Right cardiac atrium (tissue), 5 donors: ENCODE measurements around the gene GPR87. TPM values are rescaled to one million over a fixed set of nuclear protein-coding genes. Genes with fewer than 3 reads are reported as not detected.

Experiments
- ATAC-seq, 2 donors: fragments of 200-7000 bp; cut with Tn5 transposase; one replicate each; pipeline versions ENCODE4 v1.8.0 to v1.9.1; 2020; ENCODE audit warnings: moderate library complexity in 2 of 2, mild to moderate bottlenecking in 1 of 2
- DNase-seq, 3 donors: peaks; one replicate each; pipeline ENCODE4 v3.0.0-alpha.2; 2020
- H3K27ac ChIP-seq: one replicate; pipeline ENCODE4 v1.5.1; 2013; ENCODE audit warnings: mild to moderate bottlenecking, low read length, control low read depth, moderate library complexity
- H3K27me3 ChIP-seq: one replicate; pipeline ENCODE4 v1.6.1; 2013; ENCODE audit not compliant: control insufficient read depth, insufficient read depth
- H3K4me1 ChIP-seq: one replicate; pipeline ENCODE4 v1.6.1; 2013; ENCODE audit warnings: low read length; ENCODE audit not compliant: control insufficient read depth, insufficient read depth
- H3K4me3 ChIP-seq: one replicate; pipeline ENCODE4 v1.5.1; 2013; ENCODE audit warnings: low read length, control low read depth
- H3K9me3 ChIP-seq: one replicate; pipeline ENCODE4 v1.6.1; 2013; ENCODE audit warnings: low read length; ENCODE audit not compliant: control insufficient read depth
- WGBS: extraction: QIAGEN DNeasy Blood & Tissue Kit; methylation state at CpG from one replicate; pipeline ENCODE4 v1.1.7; 2013; 5-methylcytosine and 5-hydroxymethylcytosine counted together
- intact Hi-C, 4 donors: fragments of 100-400 bp; cut with DNase I; formaldehyde crosslinking; loops; one replicate each; pipeline versions ENCODE4 v1.11.0 to v1.14.0; 2022 to 2023
- polyA plus RNA-seq: library from polyadenylated mRNA; stranded (reverse); fragments of 200-250 nt; gene quantifications from one replicate; pipeline ENCODE4 v1.2.3, GENCODE V29; 2013
- total RNA-seq, 4 donors: library from RNA; stranded (reverse); fragmentation: NEBNext Ultra II Directional; extraction: Animal tissue kit (Norgen Biotek cat#: 25700); gene quantifications; one replicate each; pipeline ENCODE4 v1.2.1, GENCODE V29; 2021
- donor health status: healthy with polysubstance abuse.
- donor health status: DM: no; HTN: yes; CAD: no.
- donor health status: DM: no; HTN: no; CAD: no.
- donor health status: DM: no; HTN: yes; CAD: no; lungs with severe emphysema.
- donor health status: DM: yes; HTN: yes; CAD: no.

The GPR87 gene
- total and polyA plus RNA-seq, 5 donors = not detected

DNA sequence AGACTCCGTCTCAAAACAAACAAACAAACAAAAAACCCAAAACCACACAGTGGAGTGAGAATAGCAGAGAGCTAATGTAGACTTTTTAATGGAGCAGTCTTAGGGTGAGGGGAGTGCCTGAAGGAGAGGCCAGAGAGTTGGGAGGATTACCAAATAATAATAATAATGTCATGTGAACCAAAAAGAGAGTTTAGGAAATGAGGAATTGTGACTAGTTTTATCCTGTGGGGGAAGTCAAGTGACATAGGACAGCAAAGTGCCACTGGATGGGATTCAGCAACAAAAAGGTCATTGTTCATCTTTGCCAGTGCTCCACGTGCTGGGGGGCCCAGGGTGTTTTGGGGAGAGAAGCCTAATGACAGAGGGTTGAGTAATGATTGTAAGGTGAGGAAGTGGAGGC is 12.9 kb downstream of the GPR87 start:
- ATAC-seq = no peak
- H3K4me3 ChIP-seq = no peak overlapping the region
- intact Hi-C loops = no loop called here
- peaks cover 1% of the 10 kb centered on the region for H3K4me1 ChIP-seq
- 60% methylated on average over 2 of the region's 2 CpGs for WGBS
- H3K27me3 ChIP-seq = no peaks in the 10 kb centered on the region
- no peak for DNase-seq
- no peaks in the 10 kb centered on the region for H3K9me3 ChIP-seq
- no peak overlapping the region for H3K27ac ChIP-seq

DNA sequence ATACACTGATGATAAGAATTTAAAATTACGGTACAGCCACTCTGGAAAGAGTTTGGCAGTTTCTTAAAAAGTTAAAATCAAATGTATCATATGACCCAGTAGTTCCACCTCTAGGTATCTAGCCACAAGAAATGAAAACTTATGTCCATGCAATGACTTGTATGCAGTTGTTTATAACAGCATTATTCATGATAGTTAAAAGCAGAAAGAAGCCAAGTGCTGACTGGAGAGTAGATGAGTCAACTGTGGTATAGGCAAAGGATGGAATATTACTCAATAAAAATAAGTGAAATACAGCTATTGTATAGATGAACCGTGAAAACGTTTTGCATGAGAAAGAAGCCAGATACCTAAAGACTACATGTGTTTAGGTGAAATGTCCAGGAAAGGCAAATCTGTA is 14.8 kb downstream of the GPR87 start:
- Histone ChIP-seq H3K4me3 (no peak overlapping the region), H3K27ac (no peak overlapping the region), H3K27me3 (no peaks in the 10 kb centered on the region), H3K9me3 (no peaks in the 10 kb centered on the region), H3K4me1 (peaks cover 1% of the 10 kb centered on the region)
- 84% methylated on average over 3 of the region's 3 CpGs for WGBS
- ATAC-seq = no peak
- intact Hi-C loops = no loop called here
- no peak for DNase-seq

DNA sequence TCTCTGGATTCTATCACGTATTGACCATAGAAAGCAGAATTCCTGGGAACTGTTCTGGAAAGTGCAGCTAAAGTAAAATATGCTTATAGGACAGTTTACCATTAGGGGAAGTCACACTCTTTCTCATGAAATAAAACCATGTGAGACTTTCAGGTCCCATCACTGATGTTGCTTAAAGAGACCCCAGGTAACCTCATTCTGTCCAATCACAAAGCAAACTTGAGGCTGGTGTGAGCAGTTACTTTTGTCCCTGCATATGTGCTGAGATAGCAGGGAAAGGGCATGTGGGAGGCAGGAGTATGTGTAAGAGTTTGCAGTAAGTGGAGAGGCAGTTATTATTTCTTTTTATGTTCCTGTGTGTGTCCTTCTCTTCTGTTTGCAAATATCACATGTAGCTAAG is 16.1 kb downstream of the GPR87 start:
- ATAC-seq = no peak
- H3K4me3 ChIP-seq = no peak overlapping the region
- no peak for DNase-seq
- no peaks in the 10 kb centered on the region for H3K27me3 ChIP-seq
- 69% methylated on average over 1 of the region's 1 CpG for WGBS
- no peaks in the 10 kb centered on the region for H3K4me1 ChIP-seq
- no peak overlapping the region for H3K27ac ChIP-seq
- intact Hi-C loops = no loop called here
- no peaks in the 10 kb centered on the region for H3K9me3 ChIP-seq

DNA sequence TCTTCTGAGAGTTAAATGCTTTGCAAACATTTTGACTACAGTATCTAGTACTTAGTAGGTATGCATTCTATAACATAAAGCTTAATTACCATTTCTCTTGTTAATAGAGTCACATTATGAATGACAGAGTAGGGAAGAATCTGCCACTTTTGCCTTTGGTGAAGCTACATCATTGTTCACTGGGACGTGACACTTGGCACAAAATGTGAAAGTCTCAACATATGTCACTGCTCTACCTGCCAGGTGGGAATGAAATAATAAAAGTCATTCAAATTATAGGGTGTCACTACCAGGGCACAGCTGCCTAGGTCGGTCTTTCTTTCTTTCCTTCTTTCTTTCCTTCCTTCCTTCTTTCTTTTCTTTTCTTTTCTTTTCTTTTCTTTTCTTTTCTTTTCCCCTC is 17.6 kb downstream of the GPR87 start:
- no peaks in the 10 kb centered on the region for H3K9me3 ChIP-seq
- H3K27ac ChIP-seq = no peak overlapping the region
- 89% methylated on average over 2 of the region's 2 CpGs for WGBS
- no peaks in the 10 kb centered on the region for H3K27me3 ChIP-seq
- H3K4me3 ChIP-seq = no peak overlapping the region
- no peak for ATAC-seq
- no peaks in the 10 kb centered on the region for H3K4me1 ChIP-seq
- intact Hi-C loops = no loop called here
- no peak for DNase-seq

DNA sequence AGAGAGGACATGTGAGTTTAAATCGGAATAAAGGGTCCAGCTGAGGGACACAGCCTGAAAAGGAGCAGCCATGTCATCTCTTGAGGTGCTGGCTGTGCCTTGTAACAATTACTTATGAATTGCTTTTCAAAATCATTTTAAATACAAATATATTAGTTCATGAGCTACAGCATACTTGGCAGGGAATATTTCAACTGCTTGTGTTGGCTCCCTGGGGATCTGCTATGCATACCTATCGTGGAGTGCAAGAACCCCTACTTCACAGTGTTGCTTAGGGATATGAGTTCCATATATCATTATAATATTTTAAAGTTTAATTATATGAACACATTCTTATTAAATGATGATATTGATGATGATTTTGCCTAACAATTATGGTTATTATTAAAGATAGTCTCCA is 19.2 kb downstream of the GPR87 start:
- Histone ChIP-seq H3K9me3 (no peaks in the 10 kb centered on the region), H3K27me3 (no peaks in the 10 kb centered on the region), H3K27ac (no peak overlapping the region), H3K4me3 (no peak overlapping the region), H3K4me1 (no peaks in the 10 kb centered on the region)
- 62% methylated on average over 2 of the region's 2 CpGs for WGBS
- no peak for DNase-seq
- intact Hi-C loops = no loop called here
- no peak for ATAC-seq

GRCh38 chr3:151296226-151296625 is 20.4 kb downstream of the GPR87 start:
- Histone ChIP-seq H3K4me3 (no peak overlapping the region), H3K27me3 (no peaks in the 10 kb centered on the region), H3K4me1 (no peaks in the 10 kb centered on the region), H3K27ac (no peak overlapping the region), H3K9me3 (no peaks in the 10 kb centered on the region)
- DNase-seq (no peak), ATAC-seq (no peak)
- WGBS = 87% methylated on average over 3 of the region's 3 CpGs
- intact Hi-C loops = no loop called here

DNA sequence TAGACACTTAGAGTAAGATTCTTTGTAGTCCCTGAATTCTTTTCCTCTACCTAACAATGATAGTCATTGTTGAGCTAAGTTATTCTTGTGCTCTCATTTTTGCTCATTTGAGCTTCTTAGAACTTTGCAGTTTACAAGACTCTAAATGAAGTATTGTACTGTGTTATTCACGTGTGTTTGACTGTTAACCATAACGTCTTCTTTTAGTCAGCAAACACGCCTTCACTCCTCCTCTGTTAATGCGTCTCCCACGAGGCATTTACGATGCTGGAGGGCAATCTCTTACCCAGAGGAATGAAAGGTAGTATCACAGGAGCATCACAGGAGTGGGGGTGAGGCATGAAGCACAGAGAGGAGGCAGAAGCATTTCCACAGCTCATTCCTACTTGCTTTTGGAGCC is 23.5 kb downstream of the GPR87 start:
- WGBS = 77% methylated on average over 6 of the region's 6 CpGs
- Histone ChIP-seq H3K4me1 (no peaks in the 10 kb centered on the region), H3K4me3 (no peak overlapping the region), H3K27ac (no peak overlapping the region), H3K27me3 (no peaks in the 10 kb centered on the region), H3K9me3 (no peaks in the 10 kb centered on the region)
- DNase-seq (no peak), ATAC-seq (no peak)
- intact Hi-C loops = no loop called here

DNA sequence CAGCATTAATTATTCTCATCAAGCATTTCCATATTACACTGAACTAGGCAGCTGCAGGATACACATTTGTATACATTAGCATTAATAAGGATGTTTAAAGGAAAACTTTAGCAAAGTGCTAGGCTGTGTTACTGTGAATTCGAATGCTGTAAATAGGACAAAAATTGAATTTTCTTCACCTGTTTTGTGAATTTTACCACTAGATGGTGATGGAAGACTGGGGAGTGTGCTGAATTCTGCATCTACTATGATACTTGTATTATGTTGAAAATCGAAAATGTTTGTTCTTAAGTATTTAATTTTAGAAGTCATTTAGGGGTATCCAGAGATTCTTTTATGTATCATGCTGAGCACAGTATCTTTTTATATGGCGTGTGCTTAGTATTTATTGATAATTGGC is 25.9 kb downstream of the GPR87 start:
- H3K9me3 ChIP-seq = no peaks in the 10 kb centered on the region
- no peak overlapping the region for H3K27ac ChIP-seq
- H3K27me3 ChIP-seq = no peaks in the 10 kb centered on the region
- no peaks in the 10 kb centered on the region for H3K4me1 ChIP-seq
- WGBS = 47% methylated on average over 3 of the region's 3 CpGs
- intact Hi-C loops = no loop called here
- DNase-seq (no peak), ATAC-seq (no peak)
- H3K4me3 ChIP-seq = no peak overlapping the region

- intact Hi-C loops = no loop called here
These were observed 27.2 kb downstream of the GPR87 start for GRCh38 chr3:151289445-151289844.

DNA sequence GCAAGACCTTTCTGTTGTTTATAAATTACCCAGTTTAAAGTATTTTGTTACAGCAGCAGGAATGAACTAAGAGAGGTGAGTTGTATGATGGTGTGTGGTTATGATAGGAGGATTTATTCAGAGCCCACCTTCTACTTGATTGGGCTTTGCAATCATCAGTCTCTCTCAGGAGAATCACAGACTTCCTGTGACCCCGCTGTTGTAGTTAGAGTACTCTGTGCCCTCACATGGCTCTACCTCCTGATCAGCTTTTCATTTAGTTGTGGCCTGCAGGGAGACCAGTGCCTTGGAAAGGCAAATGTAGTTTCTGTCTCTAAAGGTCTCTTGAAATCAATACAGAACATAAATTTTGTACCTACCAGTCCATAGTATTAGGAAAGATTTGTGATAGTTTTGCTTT is 30.7 kb downstream of the GPR87 start:
- H3K27ac ChIP-seq = no peak overlapping the region
- ATAC-seq = no peak

More at GRCh38 chr3:151289445-151289844, 27.2 kb downstream of the GPR87 start:
- Histone ChIP-seq H3K4me3 (no peak overlapping the region), H3K4me1 (no peaks in the 10 kb centered on the region), H3K27me3 (no peaks in the 10 kb centered on the region), H3K27ac (no peak overlapping the region), H3K9me3 (no peaks in the 10 kb centered on the region)
- DNase-seq = no peak
- WGBS = 61% methylated on average over 3 of the region's 3 CpGs
- ATAC-seq = no peak

GRCh38 chr3:151283907-151284461 is 32.6 kb downstream of the GPR87 start:
- peak; percentile 66 to 70 for ATAC-seq
- no peak overlapping the region for H3K4me3 ChIP-seq
- H3K27me3 ChIP-seq = no peaks in the 10 kb centered on the region
- no peaks in the 10 kb centered on the region for H3K4me1 ChIP-seq
- 34% methylated on average over 5 of the region's 5 CpGs for WGBS
- DNase-seq = peak; percentile 45 to 81 (median 65)
- no peaks in the 10 kb centered on the region for H3K9me3 ChIP-seq
- H3K27ac ChIP-seq = no peak overlapping the region
- intact Hi-C loops = loop anchor here in 3 of 4 donors (2.0 to 5.0 kb wide), 4 partner anchors 57 to 117 kb away; no protein-coding TSS in a partner anchor

More for the DNA sequence above, 30.7 kb downstream of the GPR87 start:
- H3K9me3 ChIP-seq = no peaks in the 10 kb centered on the region
- H3K4me1 ChIP-seq = no peaks in the 10 kb centered on the region
- H3K27me3 ChIP-seq = no peaks in the 10 kb centered on the region
- 71% methylated on average over 1 of the region's 1 CpG for WGBS
- no peak overlapping the region for H3K4me3 ChIP-seq
- no peak for DNase-seq
- intact Hi-C loops = no loop called here

- no peak overlapping the region for H3K27ac ChIP-seq
These were observed 33.2 kb downstream of the GPR87 start for GRCh38 chr3:151283387-151283786.

More at GRCh38 chr3:151283387-151283786, 33.2 kb downstream of the GPR87 start:
- intact Hi-C loops = loop anchor here in 3 of 4 donors (2.0 to 5.0 kb wide), 4 partner anchors 56 to 116 kb away; no protein-coding TSS in a partner anchor
- DNase-seq = no peak
- 53% methylated on average over 4 of the region's 4 CpGs for WGBS
- ATAC-seq = no peak
- no peaks in the 10 kb centered on the region for H3K4me1 ChIP-seq
- H3K9me3 ChIP-seq = no peaks in the 10 kb centered on the region
- H3K27me3 ChIP-seq = no peaks in the 10 kb centered on the region
- no peak overlapping the region for H3K4me3 ChIP-seq
